Upper lobe of left lung (tissue), 4 donors: ENCODE data around the gene ISCA2.
A peak's percentile ranks its signal among the peaks of the same experiment; 100 is the strongest.

ENCODE experiments used
- CTCF ChIP-seq, 6 experiments: fragments of 450-650 bp in 4 of 6; fragments of 200-600 bp in 2 of 6; sonication (generic) in 2 of 6; IDR thresholded peaks; one replicate each; pipeline ENCODE4 v1.5.1; 2016 to 2019; ENCODE audit warnings: antibody characterized with exemption in 6 of 6
- EP300 ChIP-seq, 4 donors: sonication (generic); formaldehyde crosslinking; IDR thresholded peaks; one replicate each; pipeline ENCODE4 v1.5.1; 2017; ENCODE audit warnings: antibody characterized with exemption in 4 of 4, control low read depth in 2 of 4
- POLR2A ChIP-seq, 4 donors: fragments of 450-650 bp; IDR thresholded peaks; one replicate each; pipeline ENCODE4 v1.5.1; 2016 to 2017; ENCODE audit warnings: antibody characterized with exemption in 4 of 4, mild to moderate bottlenecking in 2 of 4
- POLR2AphosphoS5 ChIP-seq, 2 donors: sonication (generic); formaldehyde crosslinking; IDR thresholded peaks; one replicate each; pipeline ENCODE4 v1.5.1; 2017; ENCODE audit warnings: antibody characterized with exemption in 2 of 2

GRCh38 chr14:74491956-74492775 lies 1.4 kb upstream of the ISCA2 start:
- TF ChIP-seq CTCF (IDR thresholded peaks at IDR 0.05) (peak in 2 of 6 experiments; percentile 3 to 15), EP300 (IDR thresholded peaks at IDR 0.05) (no peak), POLR2A (IDR thresholded peaks at IDR 0.05) (no peak), POLR2AphosphoS5 (IDR thresholded peaks at IDR 0.05) (no peak)
